ENCODE measurements around the gene SLC1A4.

SLC1A4 gene

GRCh38 chr2:65054749-65055421 is 65.7 kb downstream of the SLC1A4 start:
- DNase-seq (ENCODE audit: low read depth), result no peak

- no peak for DNase-seq (ENCODE audit: low read depth)
Observed at GRCh38 chr2:65055422-65056214, 66.4 kb downstream of the SLC1A4 start.

DNA sequence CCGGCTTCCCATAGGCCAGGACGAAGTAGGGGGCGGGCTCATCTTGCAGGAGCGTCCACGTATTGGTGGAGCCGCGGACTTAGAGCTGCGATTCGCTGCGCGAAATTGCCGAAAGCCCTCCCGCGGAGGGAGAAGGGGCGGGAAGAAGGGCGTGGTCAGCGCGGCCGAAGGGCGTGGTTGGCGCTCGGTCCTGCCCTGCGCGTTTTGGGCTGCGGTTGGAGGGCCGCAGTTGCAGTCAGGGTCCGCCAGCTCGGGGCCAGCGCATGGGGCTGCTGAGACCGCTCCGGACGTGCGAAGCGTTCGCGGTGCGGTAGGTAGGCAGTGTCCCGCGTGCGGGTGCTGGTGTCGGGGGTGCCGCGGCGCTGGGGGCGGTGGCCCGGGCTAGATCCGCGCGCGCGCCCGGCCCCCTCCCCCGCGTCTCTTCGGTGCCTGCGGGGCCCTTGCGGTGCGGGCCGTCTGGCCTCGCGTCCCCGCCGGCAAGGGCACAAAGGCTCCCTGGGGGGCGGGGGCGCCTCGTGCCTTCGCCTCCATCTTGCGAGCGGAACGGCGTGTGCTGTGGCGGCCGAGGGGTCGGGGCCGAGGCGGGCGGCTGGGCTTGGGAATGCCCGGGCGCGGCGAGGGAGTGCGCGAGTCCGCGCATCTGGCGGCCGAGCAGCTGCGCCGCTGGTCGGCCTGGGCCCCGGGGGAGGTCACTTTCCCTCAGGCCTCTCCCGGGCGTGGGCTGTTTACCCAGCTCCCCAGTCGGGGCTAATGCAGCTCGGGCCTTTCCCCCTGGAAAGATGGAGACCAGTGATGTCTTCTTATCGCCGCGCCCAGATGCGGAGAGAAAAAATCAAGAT is 67.2 kb downstream of the SLC1A4 start, which contains the start of gene CEP68:
Gene CEP68, plus strand, starts transcription at position 202 of the 839 bp plus-strand sequence. CDS start 13,029 bp downstream, outside the sequence.
- DNase-seq (ENCODE audit: low read depth), result peak; percentile 95

DNA sequence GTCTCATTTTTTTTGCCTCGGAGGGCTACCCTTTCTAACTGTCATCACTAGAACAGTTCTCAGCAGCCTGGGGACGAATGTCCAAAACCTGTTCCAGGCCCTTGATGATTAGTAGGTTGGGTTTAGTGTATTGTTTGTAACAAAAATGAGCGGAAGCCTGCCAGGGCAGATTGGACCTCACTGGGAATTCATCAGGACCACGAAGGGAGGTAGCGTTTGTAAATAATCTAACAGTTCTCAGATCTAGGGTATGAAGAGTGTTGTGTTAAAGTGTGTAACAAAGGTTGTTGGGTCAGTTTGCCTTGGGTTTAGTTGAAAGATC is 67.8 kb downstream of the SLC1A4 start:
- no peak for DNase-seq (ENCODE audit: low read depth)

GRCh38 chr2:65057391-65058052 is 68.3 kb downstream of the SLC1A4 start:
- DNase-seq (ENCODE audit: low read depth), result no peak

GRCh38 chr2:65059071-65059470 is 69.9 kb downstream of the SLC1A4 start:
- DNase-seq (ENCODE audit: low read depth), result no peak

DNA sequence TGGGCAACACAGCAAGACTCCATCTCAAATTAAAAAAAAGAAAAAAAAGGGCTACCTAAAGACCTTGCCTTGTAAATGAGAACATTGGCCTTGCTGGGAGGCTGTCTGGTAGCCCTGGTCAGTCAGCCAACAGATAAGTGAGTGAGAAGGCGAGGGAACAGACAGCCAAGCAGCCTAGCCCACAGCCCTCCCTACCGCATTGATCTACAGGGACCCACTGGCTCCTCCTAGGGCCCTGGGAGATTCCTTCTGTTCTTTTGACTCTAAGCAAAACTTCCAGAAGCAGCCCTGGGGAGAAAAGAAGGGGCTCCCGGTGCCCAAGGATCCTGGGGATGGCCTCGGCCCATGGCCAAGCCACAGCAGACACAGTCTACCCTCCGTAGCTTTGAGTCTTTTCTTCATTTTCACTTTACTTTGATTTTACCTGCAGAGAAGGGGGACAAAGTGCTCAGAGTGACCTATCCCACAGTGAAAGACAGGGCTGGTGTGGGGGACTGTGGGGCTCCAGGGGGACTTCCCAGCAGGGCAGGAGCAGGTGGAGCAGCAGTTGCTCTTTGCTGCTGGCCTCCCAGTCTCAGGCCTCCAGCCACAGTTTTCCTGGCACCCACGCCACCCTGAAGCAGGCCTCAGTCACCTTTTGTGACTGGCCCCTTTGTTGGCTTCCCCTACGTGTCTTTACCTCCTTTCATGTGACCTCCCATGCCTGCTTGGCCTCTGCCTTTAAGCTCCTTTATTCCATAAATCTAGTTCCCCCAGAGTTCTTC is 72.1 kb downstream of the SLC1A4 start:
- DNase-seq (ENCODE audit: low read depth), result no peak

DNA sequence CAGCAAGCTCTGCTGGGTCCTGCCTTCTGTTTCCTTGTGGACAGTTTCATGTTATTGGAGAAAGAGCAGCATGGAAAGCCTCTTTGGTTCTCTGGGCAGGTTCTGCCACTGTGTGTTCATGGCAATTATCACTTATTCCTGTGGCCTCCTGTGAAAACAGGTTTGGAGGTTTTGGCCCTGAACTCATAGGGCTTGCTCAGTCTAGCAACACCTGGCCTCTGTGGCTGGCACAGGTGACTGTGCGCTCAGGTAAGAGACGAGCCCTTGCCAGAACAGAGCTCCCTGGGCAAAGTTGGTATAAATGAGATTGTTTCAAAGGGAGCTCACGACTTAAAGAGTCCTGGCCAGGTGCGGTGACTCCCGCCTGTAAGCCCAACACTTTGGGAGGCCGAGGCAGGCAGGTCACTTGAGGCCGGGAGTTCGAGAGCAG is 72.7 kb downstream of the SLC1A4 start:
- DNase-seq (ENCODE audit: low read depth), result no peak

GRCh38 chr2:65062843-65063825 is 73.9 kb downstream of the SLC1A4 start:
- DNase-seq (ENCODE audit: low read depth), result no peak

DNA sequence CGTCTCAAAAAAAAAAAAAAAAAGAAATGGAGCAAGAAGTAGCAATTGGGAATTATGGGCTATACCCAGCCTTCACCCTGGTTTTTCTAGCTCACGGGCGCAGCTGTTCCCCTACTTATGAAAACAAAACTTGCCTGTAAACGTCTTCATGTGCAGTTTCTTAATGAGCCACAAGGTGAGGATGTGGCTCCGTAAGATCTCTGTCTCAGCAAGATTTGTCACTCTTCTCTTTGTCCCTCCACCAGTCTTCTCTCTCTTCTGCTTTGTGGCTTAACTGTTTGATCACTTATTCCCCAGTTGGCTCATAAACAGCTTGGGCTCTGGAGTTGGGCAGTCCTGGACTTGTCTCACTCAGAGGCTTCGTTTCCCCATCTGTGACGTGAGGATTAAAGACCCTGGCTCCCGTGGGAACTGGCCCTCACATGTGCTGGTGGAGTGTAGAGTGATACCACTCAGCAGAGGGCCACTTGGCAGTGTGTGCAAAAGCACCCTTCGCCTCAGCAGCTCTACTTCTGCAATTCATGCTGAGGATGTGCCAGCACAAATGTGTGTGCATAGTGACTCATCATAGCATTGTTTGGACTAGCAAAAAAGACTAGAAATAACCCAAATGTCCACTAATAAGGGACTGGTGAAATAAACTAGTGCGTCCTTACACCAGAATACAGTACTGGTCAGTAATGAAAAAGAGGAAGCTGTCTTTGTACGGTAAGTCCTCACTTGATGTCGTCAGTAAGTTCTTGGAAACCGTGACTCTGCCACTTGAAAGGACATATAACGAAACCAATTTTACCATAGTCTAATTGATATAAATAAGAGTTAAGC is 75.7 kb downstream of the SLC1A4 start:
- DNase-seq (ENCODE audit: low read depth), result peak; percentile 94

DNA sequence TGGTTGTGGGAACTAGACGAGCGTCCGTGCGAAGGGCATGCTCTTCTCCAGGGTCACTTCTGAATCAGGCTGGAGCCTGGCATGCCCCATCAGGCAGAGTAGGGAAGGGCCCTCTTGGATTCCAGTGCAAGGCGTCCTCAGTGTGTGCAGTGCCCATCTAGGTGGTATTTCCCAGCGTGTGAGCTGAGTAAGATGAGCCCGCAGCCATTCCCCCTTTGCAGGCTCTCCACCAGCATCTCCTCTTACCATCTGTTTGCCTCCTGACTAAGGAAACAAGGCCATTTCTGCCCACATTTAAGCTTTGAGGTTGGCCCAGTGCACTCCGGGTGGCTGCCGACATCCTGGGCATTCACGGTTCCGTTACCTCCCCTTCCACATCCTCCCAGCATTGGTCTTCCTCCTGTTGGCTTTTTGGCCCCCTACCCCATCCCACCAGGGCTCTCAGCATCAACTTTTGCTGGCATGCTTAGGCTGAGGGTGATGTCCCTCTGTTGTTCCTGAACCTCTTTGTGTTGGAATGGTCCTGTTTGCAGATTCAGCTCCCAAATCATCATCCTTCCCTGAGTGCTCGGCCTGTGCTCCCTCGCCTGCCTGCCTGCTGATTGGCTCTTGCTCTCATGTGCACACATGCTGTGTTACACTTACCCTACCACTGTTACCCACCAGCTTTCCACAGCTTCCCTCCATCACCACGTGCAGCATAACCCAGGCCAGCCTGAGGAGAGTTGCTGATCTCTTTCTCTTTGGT is 78.8 kb downstream of the SLC1A4 start:
- DNase-seq (ENCODE audit: low read depth), result no peak

DNA sequence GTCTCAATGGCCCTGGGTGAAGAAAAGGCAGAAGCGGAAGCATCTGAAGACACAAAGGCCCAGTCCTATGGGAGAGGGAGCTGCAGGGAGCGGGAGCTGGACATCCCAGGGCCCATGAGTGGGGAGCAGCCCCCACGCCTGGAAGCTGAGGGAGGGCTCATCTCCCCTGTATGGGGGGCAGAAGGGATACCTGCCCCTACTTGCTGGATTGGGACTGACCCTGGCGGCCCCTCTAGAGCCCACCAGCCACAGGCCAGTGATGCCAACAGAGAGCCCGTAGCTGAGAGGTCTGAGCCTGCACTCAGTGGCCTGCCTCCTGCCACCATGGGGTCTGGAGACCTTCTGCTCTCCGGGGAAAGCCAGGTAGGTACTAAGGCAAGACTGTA is 80.2 kb downstream of the SLC1A4 start:
- no peak for DNase-seq (ENCODE audit: low read depth)

DNA sequence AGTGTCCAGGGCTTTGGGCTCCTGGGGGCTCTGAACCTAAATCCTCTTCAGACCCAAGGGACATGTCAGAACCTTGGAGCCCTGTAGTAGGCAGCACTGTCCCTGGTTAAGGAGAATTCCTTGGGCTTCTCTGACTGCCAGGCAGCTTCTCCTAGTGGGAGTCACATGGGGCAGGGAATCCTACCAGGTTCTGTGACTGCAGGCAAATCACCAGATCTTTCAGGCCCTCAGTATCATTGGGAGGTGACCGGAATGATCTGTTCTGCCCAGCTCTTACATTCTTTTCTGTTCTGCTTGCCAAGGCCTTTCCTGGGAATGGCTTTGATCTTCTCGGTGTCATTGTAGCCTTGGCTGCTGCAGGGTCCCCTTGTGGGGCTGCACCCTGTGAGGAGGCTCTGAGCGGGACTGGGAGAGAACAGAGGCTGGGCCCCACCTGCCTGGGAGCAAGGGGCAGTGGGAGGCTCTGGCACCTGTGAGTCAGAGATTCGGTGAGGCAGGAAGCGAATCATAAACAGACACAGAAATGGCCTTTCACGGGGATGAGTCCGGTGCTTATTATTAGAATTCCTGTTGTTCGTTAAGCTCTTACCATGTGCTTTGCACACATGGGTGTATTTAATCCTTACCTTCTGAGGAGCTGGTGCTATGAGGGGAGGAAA is 81.1 kb downstream of the SLC1A4 start:
- DNase-seq (ENCODE audit: low read depth), result no peak

- DNase-seq (ENCODE audit: low read depth), result no peak
Observed at GRCh38 chr2:65070856-65071255, 81.7 kb downstream of the SLC1A4 start.

DNA sequence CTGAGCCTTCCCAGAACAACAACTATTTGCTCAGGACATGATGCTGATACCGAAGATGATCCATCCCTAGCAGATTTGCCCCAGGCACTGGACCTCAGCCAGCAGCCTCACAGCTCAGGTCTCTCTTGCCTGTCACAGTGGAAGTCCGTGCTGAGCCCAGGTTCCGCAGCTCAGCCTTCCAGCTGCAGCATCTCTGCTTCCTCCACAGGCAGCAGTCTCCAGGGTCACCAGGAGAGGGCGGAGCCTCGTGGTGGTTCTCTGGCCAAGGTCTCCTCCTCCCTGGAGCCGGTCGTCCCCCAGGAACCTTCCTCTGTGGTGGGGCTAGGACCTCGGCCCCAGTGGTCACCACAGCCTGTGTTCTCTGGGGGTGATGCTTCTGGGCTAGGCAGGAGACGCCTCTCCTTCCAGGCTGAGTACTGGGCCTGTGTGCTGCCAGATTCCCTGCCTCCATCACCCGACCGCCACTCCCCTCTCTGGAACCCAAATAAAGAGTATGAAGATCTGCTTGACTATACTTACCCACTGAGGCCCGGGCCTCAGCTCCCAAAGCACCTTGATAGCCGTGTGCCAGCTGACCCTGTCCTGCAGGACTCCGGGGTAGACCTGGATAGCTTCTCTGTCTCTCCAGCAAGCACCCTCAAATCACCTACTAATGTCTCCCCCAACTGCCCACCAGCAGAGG is 82.4 kb downstream of the SLC1A4 start:
- no peak for DNase-seq (ENCODE audit: low read depth)

DNA sequence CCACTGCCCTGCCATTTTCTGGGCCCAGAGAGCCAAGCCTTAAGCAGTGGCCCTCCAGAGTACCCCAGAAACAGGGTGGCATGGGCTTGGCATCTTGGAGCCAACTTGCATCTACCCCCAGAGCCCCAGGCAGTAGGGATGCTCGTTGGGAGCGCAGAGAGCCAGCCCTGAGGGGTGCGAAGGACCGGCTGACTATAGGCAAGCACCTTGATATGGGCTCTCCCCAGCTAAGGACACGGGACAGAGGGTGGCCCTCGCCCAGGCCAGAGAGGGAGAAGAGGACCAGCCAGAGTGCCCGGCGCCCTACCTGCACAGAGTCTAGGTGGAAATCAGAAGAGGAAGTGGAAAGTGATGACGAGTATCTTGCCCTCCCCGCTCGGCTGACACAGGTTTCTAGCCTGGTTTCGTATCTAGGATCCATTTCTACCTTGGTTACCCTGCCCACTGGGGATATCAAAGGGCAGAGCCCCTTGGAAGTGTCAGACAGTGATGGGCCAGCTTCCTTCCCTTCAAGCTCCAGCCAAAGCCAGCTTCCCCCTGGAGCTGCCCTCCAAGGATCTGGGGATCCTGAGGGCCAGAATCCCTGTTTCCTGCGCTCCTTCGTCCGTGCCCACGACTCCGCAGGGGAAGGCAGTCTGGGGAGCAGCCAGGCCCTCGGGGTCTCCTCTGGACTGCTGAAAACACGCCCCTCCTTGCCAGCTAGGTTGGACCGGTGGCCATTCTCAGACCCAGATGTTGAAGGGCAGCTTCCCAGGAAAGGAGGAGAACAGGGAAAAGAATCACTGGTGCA is 83.2 kb downstream of the SLC1A4 start:
- no peak for DNase-seq (ENCODE audit: low read depth)

Measured in fibroblast of the conjunctiva (primary cell).